Measurements from ENCODE around the gene SNCAIP. TPM values are rescaled to one million over a fixed set of nuclear protein-coding genes. Genes with fewer than 3 reads are reported as not detected.
"Not testable (repeated sequence)": the region's sequence is repeated elsewhere in the genome, so short reads cannot be mapped to it uniquely, and the experiment has no call there.

The SNCAIP gene
- total RNA-seq, 1 donor from 2014 or later = 11.6 TPM

DNA sequence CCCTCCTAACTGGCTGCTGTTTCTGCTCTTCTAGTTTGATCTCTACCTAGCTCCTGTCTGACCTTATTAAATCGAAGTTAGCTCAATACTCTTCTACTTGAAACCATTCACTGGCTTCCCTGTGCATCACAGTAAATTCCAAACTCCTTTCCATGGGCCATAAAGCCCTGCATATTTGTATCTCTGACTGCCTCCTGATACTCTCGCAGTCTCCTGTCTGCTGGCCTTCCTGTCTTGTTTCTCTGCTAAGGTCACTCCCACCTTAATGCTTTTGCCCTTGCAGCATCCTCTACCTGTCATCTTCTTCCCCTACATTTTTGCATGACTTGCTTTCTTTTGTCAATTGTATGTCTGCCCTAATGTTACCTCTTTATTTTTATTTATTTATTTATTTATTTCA is 44.8 kb downstream of the SNCAIP start:
- no peak for DNase-seq (ENCODE audit: low spot score)

DNA sequence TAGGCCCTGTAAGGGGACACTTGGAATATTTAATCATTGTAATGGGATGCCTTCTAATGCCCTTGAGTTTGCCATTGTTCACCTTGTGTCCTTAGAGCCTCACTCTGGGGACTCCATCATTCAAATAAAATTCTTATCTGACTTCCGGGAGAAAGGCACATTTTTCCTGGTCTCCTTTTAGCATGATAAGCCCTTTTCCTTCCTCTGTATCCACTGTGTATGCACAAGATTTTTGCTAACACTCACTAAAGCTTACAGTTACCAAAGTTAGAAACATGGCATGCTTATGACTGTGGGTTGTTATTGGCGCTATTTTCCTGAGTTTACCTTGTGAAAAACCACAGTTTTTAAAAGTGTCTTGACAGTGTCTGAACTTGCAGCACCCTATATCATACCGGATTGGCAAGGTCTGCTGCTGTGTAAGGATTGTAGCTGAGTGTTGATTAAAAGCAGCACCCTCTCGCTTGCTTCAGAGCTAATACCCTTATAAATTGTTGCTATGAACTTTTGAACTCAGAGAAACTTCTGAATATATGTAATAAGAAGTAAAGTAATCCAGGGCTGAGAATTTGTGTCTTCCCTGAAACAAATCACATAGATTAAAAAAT is 46.4 kb downstream of the SNCAIP start:
- DNase-seq (ENCODE audit: low spot score) = peak; percentile 90

DNA sequence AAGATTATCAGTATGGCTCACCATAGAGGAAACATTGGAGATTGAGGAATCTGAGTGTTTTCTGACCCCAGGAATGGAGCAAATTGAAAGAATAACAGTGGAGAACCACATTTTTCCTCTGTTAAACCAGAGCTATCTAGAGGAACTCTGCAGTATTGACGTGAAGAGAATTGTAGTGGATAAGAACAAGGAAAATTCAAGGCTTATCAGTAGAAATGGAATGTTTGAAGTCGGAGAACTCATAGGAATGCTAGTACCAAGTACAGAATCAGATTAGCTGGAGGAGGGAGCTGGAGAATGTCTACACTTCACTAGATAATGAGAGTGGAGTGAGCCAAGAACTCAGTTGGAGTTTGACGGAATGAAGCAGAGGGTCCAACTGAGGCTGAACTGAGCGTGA is 50.3 kb downstream of the SNCAIP start:
- DNase-seq (ENCODE audit: low spot score) = peak; percentile 63

DNA sequence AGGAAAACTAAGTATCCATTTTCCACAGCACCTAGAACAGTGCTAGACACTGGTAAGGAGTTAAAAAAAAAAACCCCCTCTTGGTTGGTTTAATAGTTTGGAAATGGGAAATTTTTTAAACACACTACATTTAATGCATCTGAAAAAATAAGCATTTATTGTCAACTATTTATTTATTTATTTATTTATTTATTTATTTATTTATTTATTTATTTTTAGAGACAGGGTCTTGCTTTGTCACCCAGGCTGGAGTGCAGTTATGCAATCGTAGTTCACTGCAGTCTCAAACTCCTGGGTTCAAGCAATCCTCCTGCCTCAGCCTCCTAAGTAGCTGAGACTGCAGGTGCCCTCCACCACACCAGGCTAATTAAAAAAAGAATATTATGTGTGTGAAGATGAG is 51.6 kb downstream of the SNCAIP start:
- no peak for DNase-seq (ENCODE audit: low spot score)

DNA sequence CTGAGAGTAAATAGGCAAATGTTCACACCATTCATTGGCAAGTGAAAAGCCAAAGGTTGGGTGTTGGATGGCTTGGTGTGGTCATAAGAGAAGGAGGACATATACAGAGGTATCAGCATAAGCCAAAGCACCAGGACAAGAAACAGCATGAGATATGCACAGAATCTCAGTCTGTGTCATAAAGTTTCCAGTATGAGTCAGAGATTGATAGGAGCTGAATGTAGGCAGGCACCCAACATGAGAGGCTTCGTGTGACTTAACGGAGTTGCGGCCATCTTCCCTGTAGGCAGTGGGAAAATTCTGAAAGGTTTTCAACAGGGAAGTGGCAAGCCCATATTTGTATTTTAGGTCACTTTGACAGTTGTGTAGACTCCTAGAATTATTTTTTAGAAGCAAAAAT is 54.5 kb downstream of the SNCAIP start:
- no peak for DNase-seq (ENCODE audit: low spot score)

DNA sequence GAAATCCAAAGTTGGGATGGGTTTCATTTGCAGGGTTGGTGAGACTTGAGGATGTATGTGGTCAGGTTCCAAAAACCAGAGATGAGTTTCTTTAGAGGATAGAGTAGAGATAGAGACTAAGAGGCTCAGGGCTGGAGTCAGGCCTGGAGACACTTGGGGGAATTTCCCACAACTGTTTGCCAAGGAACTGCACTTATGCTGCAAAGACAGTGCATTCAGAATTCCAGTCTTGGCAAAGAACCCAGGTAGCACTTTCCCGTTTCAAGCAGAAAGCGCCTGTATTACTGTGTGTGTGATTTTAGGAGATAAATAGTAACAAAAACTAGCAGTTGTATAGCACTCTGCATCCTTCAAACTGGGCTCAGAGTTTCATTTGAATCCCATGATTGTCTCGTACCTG is 55.4 kb downstream of the SNCAIP start:
- peak; percentile 24 for DNase-seq (ENCODE audit: low spot score)

DNA sequence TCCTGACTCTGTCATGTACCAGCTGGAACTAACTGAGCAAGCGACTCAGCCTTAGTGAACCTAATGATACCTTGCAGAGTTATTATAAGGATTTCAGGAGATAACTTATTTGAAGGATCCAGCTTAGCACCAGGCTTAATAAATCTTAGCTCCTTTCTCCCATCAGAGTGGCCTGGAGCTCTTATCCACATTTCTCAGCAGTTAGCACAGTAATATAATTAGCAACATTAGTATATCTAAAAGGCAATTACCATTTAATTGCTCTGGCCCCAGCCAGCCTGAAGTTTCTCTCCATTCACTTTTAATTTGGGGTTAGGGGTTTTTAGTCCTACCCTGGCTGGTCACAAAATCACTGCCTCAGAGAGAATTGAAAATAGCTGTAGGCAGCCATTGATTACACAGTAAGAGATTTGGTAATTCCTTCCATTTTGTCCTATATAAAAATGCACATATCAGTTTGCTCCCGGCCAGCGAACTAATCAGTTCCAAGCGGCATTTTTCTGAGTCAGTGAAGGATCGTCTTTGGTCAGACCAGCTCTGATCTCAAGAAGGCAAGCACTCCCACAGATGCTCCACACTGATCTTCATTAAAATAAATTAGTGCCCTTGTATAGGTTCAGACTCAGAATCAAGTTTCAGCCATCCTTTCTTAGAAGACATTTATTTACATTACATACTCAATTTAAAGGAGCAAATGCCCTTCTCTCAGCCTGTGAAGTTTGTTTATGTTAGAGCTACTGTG is 56.6 kb downstream of the SNCAIP start:
- no peak for DNase-seq (ENCODE audit: low spot score)

DNA sequence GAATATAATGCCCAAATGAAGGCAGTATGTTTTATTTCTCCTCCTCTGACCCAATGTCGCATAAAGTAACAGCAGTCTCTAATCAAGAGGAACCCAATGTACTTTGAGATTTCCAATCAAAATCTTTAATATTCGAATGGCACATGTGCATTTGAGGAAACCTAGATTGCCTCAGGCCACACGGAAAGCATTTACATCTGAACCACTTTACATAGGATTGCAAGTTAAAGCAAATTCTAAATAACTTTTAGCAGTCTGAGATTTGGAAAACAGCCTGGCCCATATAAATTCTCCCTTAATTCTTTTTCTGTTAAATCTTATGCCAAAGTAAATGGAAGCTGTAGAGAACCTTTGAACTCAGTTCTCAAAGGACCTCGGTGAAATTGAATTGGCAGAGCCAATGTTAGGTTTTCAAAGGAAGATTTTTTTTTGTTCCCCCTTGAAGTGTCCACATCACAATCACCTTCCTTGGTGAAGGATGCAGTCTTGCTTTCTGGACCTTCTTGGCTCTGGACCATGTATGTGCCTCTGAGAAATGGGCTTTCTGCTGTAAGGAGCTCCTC is 57.3 kb downstream of the SNCAIP start:
- DNase-seq (ENCODE audit: low spot score) = no peak

DNA sequence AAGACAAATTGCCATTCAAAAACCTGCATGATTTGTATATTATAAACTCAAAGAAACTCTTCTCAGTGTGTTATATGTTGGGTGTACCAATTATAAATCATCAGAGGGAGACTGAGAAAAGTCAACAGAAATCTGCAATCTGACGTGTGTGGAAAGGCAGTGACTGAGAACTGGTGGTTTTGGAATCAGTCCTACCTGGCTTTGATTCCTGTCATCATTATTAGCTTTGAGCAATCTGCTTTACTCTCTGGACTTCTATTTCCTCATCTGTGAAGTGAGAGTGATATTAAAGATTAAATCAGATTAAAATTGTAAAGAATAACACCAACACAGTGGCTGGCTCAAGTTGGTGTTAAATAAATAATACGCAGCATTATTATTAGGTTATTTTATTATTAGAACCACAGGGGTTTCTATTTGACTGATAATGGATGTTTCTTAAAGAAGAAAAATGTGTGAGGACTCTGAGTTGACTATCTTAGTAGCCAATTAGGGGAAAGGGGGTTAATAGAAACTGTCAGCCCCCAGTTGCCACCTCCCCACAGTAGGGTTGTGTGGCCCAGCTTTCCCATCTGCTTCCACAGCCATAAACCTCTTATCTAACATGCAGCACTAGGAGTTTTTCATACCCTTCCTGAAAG is 59.6 kb downstream of the SNCAIP start:
- DNase-seq (ENCODE audit: low spot score) = no peak

DNA sequence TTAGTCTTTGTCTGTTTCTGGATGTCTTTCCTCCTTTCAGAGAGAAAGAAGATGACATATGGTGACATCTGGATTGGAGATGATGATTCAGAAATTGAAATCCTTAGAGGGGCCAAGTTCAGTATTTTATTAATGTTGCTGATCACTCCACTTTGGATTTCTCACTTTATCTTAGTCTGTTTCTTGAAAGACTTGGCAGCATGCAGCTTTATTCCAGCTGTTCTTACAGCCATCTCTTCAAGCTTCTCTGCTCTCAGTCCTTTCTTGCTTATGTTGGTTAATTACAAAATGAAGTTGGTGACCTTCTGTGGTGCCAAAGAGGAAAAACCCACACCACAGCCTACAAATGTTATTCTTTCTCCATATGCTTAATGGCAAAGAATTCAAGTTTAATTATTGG is 62.1 kb downstream of the SNCAIP start:
- peak; percentile 38 for DNase-seq (ENCODE audit: low spot score)

DNA sequence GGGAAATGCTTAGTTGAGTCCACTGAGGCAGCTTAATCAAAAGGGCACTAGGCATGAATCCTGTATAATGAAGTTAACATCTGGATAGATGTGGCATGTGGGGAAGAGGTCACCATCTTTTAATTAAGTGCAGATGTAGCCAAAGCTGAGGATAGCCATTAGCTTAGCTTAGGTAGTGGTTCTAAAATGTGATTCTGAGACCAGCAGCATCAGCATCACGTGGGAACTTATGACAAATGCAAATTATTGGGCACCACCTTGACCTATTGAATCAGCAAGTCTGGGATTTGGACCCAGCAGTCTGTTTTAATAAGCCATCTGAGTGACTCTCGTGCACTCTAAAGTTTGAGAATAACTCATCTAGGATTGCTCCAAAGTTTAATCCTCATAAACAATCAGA is 63.8 kb downstream of the SNCAIP start:
- DNase-seq (ENCODE audit: low spot score) = no peak

DNA sequence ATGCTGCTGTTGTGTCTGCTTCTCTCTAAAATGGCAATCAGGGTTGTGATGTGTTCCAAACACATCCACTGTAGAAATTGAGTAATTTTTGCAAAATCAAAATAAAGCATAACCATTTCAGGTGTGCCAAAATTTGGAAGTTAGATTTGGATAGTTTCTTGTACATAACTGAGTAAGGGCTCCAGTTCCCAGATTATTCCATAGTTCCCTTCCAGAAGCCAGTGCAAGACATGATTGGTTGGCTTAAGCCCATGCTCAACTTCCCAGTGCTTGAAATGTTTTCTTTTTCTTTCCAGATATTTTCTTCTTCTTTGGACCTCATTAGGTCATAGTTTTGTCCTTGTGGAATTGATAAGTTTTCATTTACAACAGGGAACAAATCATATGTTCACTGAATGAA is 64.2 kb downstream of the SNCAIP start:
- no peak for DNase-seq (ENCODE audit: low spot score)

DNA sequence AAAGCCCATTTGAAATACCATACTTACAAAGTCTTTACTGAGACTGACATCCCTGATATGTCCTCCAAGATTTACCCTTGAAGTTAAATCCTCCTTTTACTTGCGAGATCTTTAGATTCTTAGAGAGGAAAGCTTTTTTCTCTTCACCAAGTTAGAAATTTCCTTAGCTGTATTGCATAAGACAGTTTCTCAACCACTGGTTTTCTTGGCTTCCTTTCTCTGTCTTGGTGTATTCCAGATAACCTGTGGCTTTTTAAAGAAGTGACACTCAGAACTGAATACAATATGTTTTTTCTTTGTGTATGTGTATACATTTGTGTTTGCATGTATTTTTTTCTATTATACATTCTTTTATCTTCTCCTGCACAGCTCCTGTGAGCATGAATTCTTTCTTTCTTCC is 65.0 kb downstream of the SNCAIP start:
- peak; percentile 85 for DNase-seq (ENCODE audit: low spot score)

DNA sequence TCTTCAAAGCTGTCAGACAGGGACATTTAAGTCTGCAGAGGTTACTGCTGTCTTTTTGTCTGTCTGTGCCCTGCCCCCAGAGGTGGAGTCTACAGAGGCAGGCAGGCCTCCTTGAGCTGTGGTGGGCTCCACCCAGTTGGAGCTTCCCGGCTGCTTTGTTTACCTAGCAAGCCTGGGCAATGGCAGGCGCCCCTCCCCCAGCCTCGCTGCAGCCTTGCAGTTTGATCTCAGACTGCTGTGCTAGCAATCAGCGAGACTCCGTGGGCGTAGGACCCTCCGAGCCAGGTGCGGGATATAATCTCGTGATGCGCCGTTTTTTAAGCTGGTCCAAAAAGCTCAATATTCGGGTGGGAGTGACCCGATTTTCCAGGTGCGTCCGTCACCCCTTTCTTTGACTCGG is 70.9 kb downstream of the SNCAIP start:
- not testable (repeated sequence) for DNase-seq (ENCODE audit: low spot score)

DNA sequence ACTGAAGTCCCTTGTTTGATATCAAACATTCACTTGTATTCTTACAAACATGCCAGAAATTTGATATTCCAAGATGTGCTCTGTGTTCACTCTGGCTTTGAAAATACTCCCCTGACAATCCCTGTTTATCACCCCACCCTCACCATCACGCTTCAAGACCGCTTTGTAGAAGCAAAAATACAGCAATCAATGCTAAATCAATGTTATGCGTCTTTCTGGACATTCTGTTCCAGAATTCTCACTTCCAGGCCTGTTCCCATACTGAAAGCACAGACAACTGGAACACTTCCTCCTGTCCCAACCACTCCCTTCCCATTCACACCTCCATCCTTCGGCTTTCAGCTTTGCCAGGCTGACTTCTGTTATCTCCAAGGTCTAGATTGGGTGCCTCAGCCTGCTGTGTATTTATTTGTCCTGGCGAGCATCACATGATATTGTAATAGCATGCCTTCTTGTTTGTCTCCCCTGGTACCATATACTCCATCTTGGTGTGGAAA is 72.8 kb downstream of the SNCAIP start:
- DNase-seq (ENCODE audit: low spot score) = no peak

DNA sequence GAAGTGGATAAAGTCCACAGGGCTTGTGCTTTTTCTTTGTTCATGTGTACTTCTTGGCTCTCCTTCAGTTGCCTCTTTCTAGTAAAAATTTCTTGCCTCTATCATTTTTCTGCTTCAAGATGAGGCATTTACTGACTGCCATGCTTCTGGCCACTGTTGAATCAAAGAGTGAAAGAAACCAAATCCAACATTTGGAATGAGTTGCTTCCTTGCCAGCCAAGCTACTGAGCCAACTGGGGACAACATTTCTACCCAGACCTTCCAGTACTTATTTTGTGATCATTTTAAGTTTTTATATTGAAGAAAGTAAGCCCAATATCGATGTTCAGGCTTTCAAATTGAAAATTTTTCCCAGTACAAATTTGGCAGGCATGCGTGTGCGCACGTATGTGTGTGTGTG is 73.2 kb downstream of the SNCAIP start:
- DNase-seq (ENCODE audit: low spot score) = no peak

DNA sequence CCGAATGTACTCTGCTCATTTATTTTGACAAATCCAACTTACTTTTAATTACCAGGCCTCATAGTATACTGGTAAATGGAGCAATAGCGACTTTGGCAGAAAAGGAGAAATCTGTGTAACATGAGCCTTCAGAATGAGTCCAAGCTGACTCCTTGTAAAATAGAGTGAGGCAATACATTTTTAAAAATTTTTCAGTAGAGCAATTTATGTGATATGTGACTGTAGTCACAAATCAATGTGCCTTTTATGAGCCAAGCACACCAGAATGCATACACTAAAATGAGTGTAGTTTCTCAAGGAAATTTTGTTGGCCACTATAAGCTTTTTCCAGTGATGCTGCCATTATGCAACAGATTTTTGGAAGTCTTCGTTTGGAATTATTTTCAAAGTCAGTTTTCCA is 73.8 kb downstream of the SNCAIP start:
- DNase-seq (ENCODE audit: low spot score) = no peak

DNA sequence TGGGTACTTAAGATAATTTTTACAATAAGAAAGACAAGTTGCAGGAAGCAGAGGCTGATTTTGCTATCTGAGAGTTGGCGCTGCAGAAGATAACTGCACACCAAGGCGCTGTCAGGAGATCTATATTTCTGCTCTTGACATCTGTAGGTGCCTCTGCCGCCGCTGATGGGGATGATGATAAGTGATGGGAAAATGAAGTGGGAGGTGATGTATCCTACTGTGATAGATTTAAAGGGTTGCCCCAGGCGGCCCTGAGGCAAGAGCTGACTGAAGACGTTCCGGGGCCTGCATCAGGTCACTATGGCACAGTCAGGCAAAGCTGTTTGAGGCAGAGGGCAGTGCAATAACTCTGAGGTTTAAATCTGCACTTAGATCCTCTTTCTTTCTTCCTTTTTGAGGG is 78.1 kb downstream of the SNCAIP start:
- peak; percentile 59 for DNase-seq (ENCODE audit: low spot score)

DNA sequence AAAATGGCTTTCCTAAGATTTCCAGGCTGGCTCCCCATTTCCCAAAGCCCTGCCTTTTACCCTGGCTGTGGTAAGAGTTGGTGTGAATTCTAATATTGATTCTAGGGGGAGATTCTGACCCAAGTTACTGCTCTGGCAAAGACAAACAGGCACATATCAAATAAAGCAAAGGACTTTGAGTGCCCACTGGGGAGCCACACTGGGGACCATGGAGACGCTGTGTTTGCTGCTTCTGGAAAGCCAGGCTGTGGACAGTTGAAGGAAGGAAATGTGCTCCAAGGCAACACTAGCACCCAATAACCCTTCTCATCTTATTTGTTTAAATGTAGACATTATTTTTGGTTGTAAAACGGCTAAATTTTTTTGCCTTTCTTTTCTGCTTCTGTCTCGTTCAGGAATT is 78.7 kb downstream of the SNCAIP start:
- DNase-seq (ENCODE audit: low spot score) = no peak

DNA sequence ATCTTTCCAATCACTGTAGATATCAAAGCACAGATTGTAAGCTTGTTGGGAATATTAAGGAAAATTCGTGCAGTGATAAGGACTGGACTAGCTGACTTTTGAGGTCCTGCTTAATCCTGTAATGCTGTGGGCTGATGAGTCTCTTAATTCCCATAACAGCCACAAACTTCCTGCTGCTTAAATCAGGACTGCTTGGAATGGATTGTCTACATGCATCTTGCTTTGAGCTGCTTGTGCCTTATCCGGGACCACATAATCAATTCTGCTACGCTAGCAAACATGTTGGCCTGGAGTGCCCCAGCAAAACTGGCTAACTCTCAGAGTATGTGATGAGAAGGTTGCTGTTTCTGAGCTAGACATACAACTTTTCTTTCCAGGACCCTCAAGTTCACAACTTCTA is 79.6 kb downstream of the SNCAIP start:
- no peak for DNase-seq (ENCODE audit: low spot score)

DNA sequence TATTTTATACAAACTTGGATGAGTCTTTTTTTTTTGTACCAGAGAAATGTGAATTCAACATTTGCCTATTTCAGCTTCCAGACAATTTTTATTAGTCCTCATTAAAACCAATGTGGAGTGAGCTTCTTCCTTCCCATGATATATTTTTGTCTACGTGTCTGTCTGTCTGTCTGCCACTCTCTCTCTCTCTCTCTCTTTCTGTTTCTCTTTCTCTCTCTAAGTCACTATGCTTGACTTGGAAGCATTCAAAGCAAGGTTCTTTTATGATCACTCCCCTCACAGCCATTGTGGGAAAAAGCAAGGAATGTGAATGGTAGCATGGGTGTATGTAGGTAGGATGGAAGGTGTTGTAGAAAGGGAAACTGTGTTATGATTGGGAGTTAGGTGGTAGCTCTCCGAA is 80.2 kb downstream of the SNCAIP start:
- DNase-seq (ENCODE audit: low spot score) = no peak

DNA sequence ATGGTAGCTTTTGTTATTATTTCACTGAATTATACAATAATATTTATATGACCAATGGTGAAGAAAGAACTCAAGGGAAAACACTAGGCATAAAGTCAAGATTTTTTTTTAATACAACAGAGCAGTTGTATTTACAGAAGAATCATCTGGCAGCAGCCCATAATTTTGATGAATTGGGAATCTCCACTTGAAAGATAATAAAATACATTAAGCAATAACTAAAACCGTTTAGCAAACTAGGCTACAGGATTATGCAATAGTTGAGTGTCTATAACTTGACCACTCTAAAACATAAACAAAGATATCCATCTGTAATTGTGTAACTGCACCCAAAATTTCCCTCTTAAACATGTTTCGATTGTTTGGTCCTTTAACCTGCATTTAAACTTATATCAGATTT is 80.8 kb downstream of the SNCAIP start:
- DNase-seq (ENCODE audit: low spot score) = no peak
